BLaER1 (cell line): ENCODE data around the gene SLC11A1.

ENCODE experiments used
- H3K27ac ChIP-seq: shearing (Covaris generic); formaldehyde crosslinking; 2 replicates; pipeline ENCODE4 v1.8.1; 2022
- H3K27me3 ChIP-seq: shearing (Covaris generic); formaldehyde crosslinking; 2 replicates; pipeline ENCODE4 v1.8.1; 2022
- H3K36me3 ChIP-seq: shearing (Covaris generic); formaldehyde crosslinking; 2 replicates; pipeline ENCODE4 v1.8.1; 2022
- H3K4me1 ChIP-seq: shearing (Covaris generic); formaldehyde crosslinking; 2 replicates; pipeline ENCODE4 v1.8.1; 2022
- H3K4me2 ChIP-seq: shearing (Covaris generic); formaldehyde crosslinking; 2 replicates; pipeline ENCODE4 v1.8.1; 2022
- H3K4me3 ChIP-seq: shearing (Covaris generic); formaldehyde crosslinking; 2 replicates; pipeline ENCODE4 v1.8.1; 2022
- H3K9ac ChIP-seq: shearing (Covaris generic); formaldehyde crosslinking; 2 replicates; pipeline ENCODE4 v1.8.1; 2022
- H3K9me3 ChIP-seq: shearing (Covaris generic); formaldehyde crosslinking; 2 replicates; pipeline ENCODE4 v1.8.1; 2022
- H4K20me1 ChIP-seq: shearing (Covaris generic); formaldehyde crosslinking; 2 replicates; pipeline ENCODE4 v1.8.1; 2022
- Cebpa-rat ChIP-seq: shearing (Covaris generic); IDR thresholded peaks from 2 replicates; pipeline ENCODE4 v1.8.1; 2022

SLC11A1 gene

GRCh38 chr2:218403810-218404209 is 21.7 kb downstream of the SLC11A1 start:
- H3K4me2 ChIP-seq, result peak overlapping the region; percentile 98
- peaks cover 28% of the 10 kb centered on the region for H4K20me1 ChIP-seq
- no peaks in the 10 kb centered on the region for H3K9me3 ChIP-seq
- peak overlapping the region; percentile 88 for H3K27ac ChIP-seq
- TF ChIP-seq Cebpa-rat, result no peak
- peak overlapping the region; percentile 76 for H3K9ac ChIP-seq
- 0 out of 2 replicates have a peak overlapping the region, but pooled peaks have one; percentile 65 for H3K4me3 ChIP-seq
- H3K27me3 ChIP-seq, result peaks cover 5% of the 10 kb centered on the region
- peaks cover 78% of the 10 kb centered on the region for H3K4me1 ChIP-seq
- H3K36me3 ChIP-seq, result peaks cover 32% of the 10 kb centered on the region

DNA sequence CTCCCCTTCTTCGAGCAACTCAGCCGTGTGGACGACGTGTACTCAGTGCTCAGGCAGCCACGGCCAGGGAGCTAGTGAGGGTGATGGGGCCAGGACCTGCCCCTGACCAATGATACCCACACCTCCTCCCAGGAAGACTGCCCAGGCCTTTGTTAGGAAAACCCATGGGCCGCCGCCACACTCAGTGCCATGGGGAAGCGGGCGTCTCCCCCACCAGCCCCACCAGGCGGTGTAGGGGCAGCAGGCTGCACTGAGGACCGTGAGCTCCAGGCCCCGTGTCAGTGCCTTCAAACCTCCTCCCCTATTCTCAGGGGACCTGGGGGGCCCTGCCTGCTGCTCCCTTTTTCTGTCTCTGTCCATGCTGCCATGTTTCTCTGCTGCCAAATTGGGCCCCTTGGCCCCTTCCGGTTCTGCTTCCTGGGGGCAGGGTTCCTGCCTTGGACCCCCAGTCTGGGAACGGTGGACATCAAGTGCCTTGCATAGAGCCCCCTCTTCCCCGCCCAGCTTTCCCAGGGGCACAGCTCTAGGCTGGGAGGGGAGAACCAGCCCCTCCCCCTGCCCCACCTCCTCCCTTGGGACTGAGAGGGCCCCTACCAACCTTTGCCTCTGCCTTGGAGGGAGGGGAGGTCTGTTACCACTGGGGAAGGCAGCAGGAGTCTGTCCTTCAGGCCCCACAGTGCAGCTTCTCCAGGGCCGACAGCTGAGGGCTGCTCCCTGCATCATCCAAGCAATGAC is 22.4 kb downstream of the SLC11A1 start:
- peak overlapping the region; percentile 98 for H3K4me2 ChIP-seq

DNA sequence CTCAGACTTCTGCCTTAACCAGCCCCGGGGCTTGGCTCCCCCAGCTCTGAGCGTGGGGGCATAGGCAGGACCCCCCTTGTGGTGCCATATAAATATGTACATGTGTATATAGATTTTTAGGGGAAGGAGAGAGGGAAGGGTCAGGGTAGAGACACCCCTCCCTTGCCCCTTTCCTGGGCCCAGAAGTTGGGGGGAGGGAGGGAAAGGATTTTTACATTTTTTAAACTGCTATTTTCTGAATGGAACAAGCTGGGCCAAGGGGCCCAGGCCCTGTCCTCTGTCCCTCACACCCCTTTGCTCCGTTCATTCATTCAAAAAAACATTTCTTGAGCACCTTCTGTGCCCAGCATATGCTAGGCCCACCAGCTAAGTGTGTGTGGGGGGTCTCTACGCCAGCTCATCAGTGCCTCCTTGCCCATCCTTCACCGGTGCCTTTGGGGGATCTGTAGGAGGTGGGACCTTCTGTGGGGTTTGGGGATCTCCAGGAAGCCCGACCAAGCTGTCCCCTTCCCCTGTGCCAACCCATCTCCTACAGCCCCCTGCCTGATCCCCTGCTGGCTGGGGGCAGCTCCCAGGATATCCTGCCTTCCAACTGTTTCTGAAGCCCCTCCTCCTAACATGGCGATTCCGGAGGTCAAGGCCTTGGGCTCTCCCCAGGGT is 23.1 kb downstream of the SLC11A1 start:
- H4K20me1 ChIP-seq, result peaks cover 28% of the 10 kb centered on the region
- TF ChIP-seq Cebpa-rat, result no peak
- peak overlapping the region; percentile 98 for H3K4me2 ChIP-seq
- no peaks in the 10 kb centered on the region for H3K9me3 ChIP-seq
- H3K27ac ChIP-seq, result peak overlapping the region; percentile 88
- peak overlapping the region; percentile 76 for H3K9ac ChIP-seq
- peak overlapping the region; percentile 65 for H3K4me3 ChIP-seq
- no peaks in the 10 kb centered on the region for H3K27me3 ChIP-seq
- peaks cover 73% of the 10 kb centered on the region for H3K4me1 ChIP-seq
- H3K36me3 ChIP-seq, result peaks cover 32% of the 10 kb centered on the region

More for the DNA sequence above, 22.4 kb downstream of the SLC11A1 start:
- peaks cover 32% of the 10 kb centered on the region for H3K36me3 ChIP-seq
- peak overlapping the region; percentile 88 for H3K27ac ChIP-seq
- no peaks in the 10 kb centered on the region for H3K9me3 ChIP-seq
- H3K4me1 ChIP-seq, result peaks cover 73% of the 10 kb centered on the region
- H3K27me3 ChIP-seq, result no peaks in the 10 kb centered on the region
- H4K20me1 ChIP-seq, result peaks cover 28% of the 10 kb centered on the region
- no peak for TF ChIP-seq Cebpa-rat
- peak overlapping the region; percentile 65 for H3K4me3 ChIP-seq
- H3K9ac ChIP-seq, result peak overlapping the region; percentile 76

DNA sequence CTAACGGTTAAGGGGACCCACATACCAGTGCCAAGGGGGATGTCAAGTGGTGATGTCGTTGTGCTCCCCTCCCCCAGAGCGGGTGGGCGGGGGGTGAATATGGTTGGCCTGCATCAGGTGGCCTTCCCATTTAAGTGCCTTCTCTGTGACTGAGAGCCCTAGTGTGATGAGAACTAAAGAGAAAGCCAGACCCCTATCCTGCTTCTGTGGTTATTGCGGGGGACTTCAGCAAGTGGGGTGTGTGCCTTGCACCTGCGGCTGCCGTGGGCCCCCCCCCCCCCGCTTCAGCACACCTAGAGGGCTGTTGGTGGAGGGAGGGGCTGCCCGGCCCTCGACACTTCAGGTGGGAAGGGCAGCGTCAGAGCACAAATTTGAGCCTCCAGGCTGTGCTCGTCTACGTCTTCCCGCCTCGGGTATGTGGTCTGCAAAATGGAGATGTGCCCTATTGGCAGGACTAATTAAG is 23.7 kb downstream of the SLC11A1 start:
- Histone ChIP-seq H3K27me3 (no peaks in the 10 kb centered on the region), H3K36me3 (peaks cover 32% of the 10 kb centered on the region), H3K27ac (peak overlapping the region; percentile 88), H3K9ac (peak overlapping the region; percentile 76), H3K4me3 (peak overlapping the region; percentile 65), H3K9me3 (no peaks in the 10 kb centered on the region), H4K20me1 (peaks cover 28% of the 10 kb centered on the region), H3K4me1 (peaks cover 73% of the 10 kb centered on the region), H3K4me2 (peak overlapping the region; percentile 98)
- no peak for TF ChIP-seq Cebpa-rat

- peak overlapping the region; percentile 76 for H3K9ac ChIP-seq
- H3K27me3 ChIP-seq, result no peaks in the 10 kb centered on the region
- H3K36me3 ChIP-seq, result peaks cover 31% of the 10 kb centered on the region
- H3K27ac ChIP-seq, result peak overlapping the region; percentile 88
- peak overlapping the region; percentile 98 for H3K4me2 ChIP-seq
- TF ChIP-seq Cebpa-rat, result no peak
- peak overlapping the region; percentile 65 for H3K4me3 ChIP-seq
- H3K9me3 ChIP-seq, result no peaks in the 10 kb centered on the region
- peaks cover 67% of the 10 kb centered on the region for H3K4me1 ChIP-seq
- peaks cover 23% of the 10 kb centered on the region for H4K20me1 ChIP-seq
Observed at GRCh38 chr2:218406209-218406948, 24.3 kb downstream of the SLC11A1 start.

DNA sequence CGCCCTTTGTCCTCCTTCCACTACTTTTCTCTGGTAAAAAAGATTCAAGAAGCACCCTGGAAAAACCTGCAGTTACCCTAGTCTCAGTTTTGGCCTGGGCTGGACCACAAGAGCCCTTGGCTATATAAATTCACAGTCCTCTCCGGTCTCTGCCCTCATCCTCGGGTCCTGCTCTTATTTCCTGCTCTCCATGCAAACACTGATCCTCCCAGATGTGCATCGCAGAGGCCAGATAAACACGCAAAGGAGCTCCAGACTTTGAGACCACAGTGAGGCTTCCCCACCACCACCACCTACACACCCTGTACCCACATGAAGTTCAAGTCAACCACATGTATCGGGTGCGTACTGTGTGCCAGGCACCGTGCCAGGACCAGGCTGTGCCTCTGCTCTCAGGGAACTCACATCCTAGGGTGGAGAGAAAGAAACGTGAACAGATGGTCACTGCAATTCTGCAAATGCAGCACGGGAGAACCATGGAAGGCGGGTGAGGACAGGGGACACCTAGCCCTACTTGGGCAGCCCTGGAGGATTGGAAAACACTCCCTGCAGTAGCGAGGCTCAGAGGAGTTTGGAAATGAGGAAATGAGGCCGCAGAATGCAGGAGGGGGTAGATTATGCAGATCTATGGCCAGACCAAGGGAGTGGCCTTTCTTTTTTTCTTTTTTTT is 25.0 kb downstream of the SLC11A1 start:
- Histone ChIP-seq H3K9ac (peak overlapping the region; percentile 73), H3K36me3 (peaks cover 24% of the 10 kb centered on the region), H3K4me3 (peak overlapping the region; percentile 64), H3K4me2 (peak overlapping the region; percentile 97), H3K4me1 (peaks cover 60% of the 10 kb centered on the region), H4K20me1 (peaks cover 16% of the 10 kb centered on the region; the same call in 1 of the 2 replicates), H3K27ac (peak overlapping the region; percentile 83), H3K9me3 (no peaks in the 10 kb centered on the region), H3K27me3 (no peaks in the 10 kb centered on the region)
- no peak for TF ChIP-seq Cebpa-rat

GRCh38 chr2:218407717-218408116 is 25.6 kb downstream of the SLC11A1 start:
- H3K9me3 ChIP-seq, result no peaks in the 10 kb centered on the region
- H3K9ac ChIP-seq, result no peak overlapping the region
- H3K4me3 ChIP-seq, result no peak overlapping the region
- H3K27ac ChIP-seq, result no peak overlapping the region
- TF ChIP-seq Cebpa-rat, result no peak
- peaks cover 17% of the 10 kb centered on the region for H3K36me3 ChIP-seq
- peaks cover 10% of the 10 kb centered on the region; the same call in 1 of the 2 replicates for H4K20me1 ChIP-seq
- no peaks in the 10 kb centered on the region for H3K27me3 ChIP-seq
- peak overlapping the region; percentile 97 for H3K4me2 ChIP-seq
- H3K4me1 ChIP-seq, result peaks cover 57% of the 10 kb centered on the region

GRCh38 chr2:218418321-218418716 is 36.2 kb downstream of the SLC11A1 start:
- no peaks in the 10 kb centered on the region for H3K9me3 ChIP-seq
- H4K20me1 ChIP-seq, result no peaks in the 10 kb centered on the region
- no peak overlapping the region for H3K9ac ChIP-seq
- H3K4me1 ChIP-seq, result no peaks in the 10 kb centered on the region
- H3K36me3 ChIP-seq, result no peaks in the 10 kb centered on the region
- no peak overlapping the region for H3K4me2 ChIP-seq
- H3K27me3 ChIP-seq, result no peaks in the 10 kb centered on the region
- no peak overlapping the region for H3K27ac ChIP-seq
- no peak for TF ChIP-seq Cebpa-rat
- H3K4me3 ChIP-seq, result no peak overlapping the region

DNA sequence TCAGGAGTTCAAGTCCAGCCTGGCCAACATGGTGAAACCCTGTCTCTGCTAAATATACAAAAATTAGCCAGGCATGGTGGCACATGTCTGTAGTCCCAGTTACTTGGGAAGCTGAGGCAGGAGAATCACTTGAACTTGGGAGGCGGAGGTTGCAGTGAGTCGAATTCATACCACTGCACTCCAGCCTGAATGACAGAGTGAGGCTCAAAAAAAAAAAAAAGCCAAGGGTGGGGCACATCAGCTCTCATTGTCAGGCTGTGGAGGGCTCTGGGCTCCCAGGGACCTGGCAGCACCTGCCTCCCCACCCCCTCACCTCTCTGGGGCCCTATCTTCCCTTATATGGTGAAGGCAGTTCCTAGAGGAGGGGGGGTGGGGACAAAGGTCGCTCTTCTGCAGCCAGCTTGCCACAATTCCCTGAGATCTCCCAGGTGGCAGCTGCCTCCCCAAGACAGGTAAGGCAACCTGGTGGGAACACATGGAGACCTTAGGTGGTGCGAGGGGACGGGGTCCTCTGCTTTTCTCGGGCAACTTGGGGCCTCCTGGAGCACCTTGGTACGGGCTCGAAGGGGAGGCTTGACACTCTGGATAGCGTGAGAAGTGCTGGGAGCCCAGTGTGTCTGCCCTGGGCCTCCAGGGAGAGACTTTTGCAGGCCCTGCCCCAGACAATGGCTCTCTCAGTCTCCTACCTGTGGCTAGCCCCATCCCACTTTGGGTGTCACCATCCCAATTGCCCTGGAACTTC is 36.8 kb downstream of the SLC11A1 start, which contains the start of gene VIL1:
Gene VIL1 (plus strand): TSS at position 407 of the 742 bp plus-strand sequence. CDS start 4,656 bp downstream, outside the sequence.
- no peaks in the 10 kb centered on the region for H3K36me3 ChIP-seq
- H3K4me1 ChIP-seq, result no peaks in the 10 kb centered on the region
- H3K27ac ChIP-seq, result no peak within 1 kb of the TSS
- no peaks in the 10 kb centered on the region for H3K9me3 ChIP-seq
- no peak within 1 kb of the TSS for H3K4me2 ChIP-seq
- no peak for TF ChIP-seq Cebpa-rat
- no peak within 1 kb of the TSS for H3K9ac ChIP-seq
- no peaks in the 10 kb centered on the region for H3K27me3 ChIP-seq
- no peak within 1 kb of the TSS for H3K4me3 ChIP-seq
- no peaks in the 10 kb centered on the region for H4K20me1 ChIP-seq
